OCI-LY7 (cell line): ENCODE measurements around the gene TNS2. TPM values are rescaled to one million over a fixed set of nuclear protein-coding genes. Genes with fewer than 3 reads are reported as not detected.

Source experiments
- BruUV-seq: library from RNA; stranded (reverse); fragments of 400-500 nt; replicated peaks from 2 replicates; lab custom pipeline; 2021; lab: Mats Ljungman, UMichigan
- CTCF ChIA-PET: fragments of 300-600 bp; sonication (Branson Sonifier 250); formaldehyde crosslinking; loops from one replicate; lab custom pipeline; 2022; ENCODE audit warnings: antibody characterized with exemption; ENCODE audit not compliant: unreplicated experiment; lab: Charles Lee
- POLR2A ChIA-PET: fragments of 300-600 bp; sonication (Branson Sonifier 250); formaldehyde crosslinking; loops from one replicate; lab custom pipeline; 2022; ENCODE audit warnings: antibody characterized with exemption; lab: Charles Lee
- DNase-seq: peaks from one replicate; pipeline ENCODE4 v3.0.0-alpha.2; 2015; ENCODE audit warnings: low spot score
- H2AFZ ChIP-seq: fragments of 200-600 bp; sonication (generic), shearing (Covaris generic); 2 replicates; pipeline ENCODE4 v1.6.1; 2014; ENCODE audit warnings: mild to moderate bottlenecking, antibody characterized with exemption, low read length, moderate library complexity
- H3K27ac ChIP-seq: fragments of 200-600 bp; sonication (generic); 2 replicates; pipeline ENCODE4 v1.5.1; 2014; ENCODE audit warnings: mixed run types, low read depth, mild to moderate bottlenecking, moderate library complexity, low read length, inconsistent platforms; ENCODE audit not compliant: poor library complexity, severe bottlenecking
- H3K36me3 ChIP-seq: fragments of 200-600 bp; sonication (generic); 2 replicates; pipeline ENCODE4 v1.6.1; 2014; ENCODE audit warnings: mild to moderate bottlenecking, antibody characterized with exemption, low read length, moderate library complexity, mixed read lengths; ENCODE audit not compliant: insufficient read depth
- H3K4me1 ChIP-seq: fragments of 200-600 bp; sonication (generic); 2 replicates; pipeline ENCODE4 v1.5.1; 2014; ENCODE audit warnings: mild to moderate bottlenecking, low read length; ENCODE audit not compliant: insufficient read depth, poor library complexity, severe bottlenecking
- H3K4me2 ChIP-seq: fragments of 200-600 bp; sonication (generic); 2 replicates; pipeline ENCODE4 v1.6.1; 2014; ENCODE audit warnings: mild to moderate bottlenecking, low read length
- H3K4me3 ChIP-seq: fragments of 200-600 bp; sonication (generic); 2 replicates; pipeline ENCODE4 v1.5.1; 2014; ENCODE audit warnings: mild to moderate bottlenecking, low read depth, low read length; ENCODE audit not compliant: poor library complexity, severe bottlenecking
- H3K79me2 ChIP-seq: fragments of 200-600 bp; sonication (generic); 2 replicates; pipeline ENCODE4 v1.6.1; 2016; ENCODE audit warnings: low read depth, mild to moderate bottlenecking, low read length, moderate library complexity, mixed read lengths; ENCODE audit not compliant: insufficient read depth
- H3K9me2 ChIP-seq: fragments of 200-600 bp; sonication (generic); 2 replicates; pipeline ENCODE4 v1.6.1; 2016; ENCODE audit warnings: mild to moderate bottlenecking, low read length, mixed read lengths; ENCODE audit not compliant: insufficient read depth
- H3K9me3 ChIP-seq: fragments of 200-600 bp; sonication (generic); 2 replicates; pipeline ENCODE4 v1.6.1; 2014; ENCODE audit warnings: mild to moderate bottlenecking, mixed run types, low read length, mixed read lengths
- H4K20me1 ChIP-seq: fragments of 200-600 bp; sonication (generic); 2 replicates; pipeline ENCODE4 v1.6.1; 2014; ENCODE audit warnings: mild to moderate bottlenecking, antibody characterized with exemption, low read length, moderate library complexity, mixed read lengths; ENCODE audit not compliant: insufficient read depth
- CTCF ChIP-seq: fragments of 200-600 bp; sonication (generic); conservative IDR thresholded peaks from 2 replicates; pipeline ENCODE4 v1.5.1; 2014; ENCODE audit warnings: mild to moderate bottlenecking, antibody characterized with exemption, low read length, moderate library complexity, mixed read lengths
- EZH2phosphoT487 ChIP-seq: fragments of 200-600 bp; sonication (generic); IDR thresholded peaks from 2 replicates; pipeline ENCODE4 v1.6.1; 2018; ENCODE audit warnings: low read depth, borderline replicate concordance, mild to moderate bottlenecking, mixed run types, antibody characterized with exemption, low read length, moderate library complexity, mixed read lengths
- intact Hi-C: fragments of 100-400 bp; cut with micrococcal nuclease; formaldehyde crosslinking; loops from one replicate; pipeline ENCODE4 v1.10.0; 2022; ENCODE audit not compliant: unreplicated experiment
- total RNA-seq, 2 experiments: library from RNA; depleted of rRNA in 1 of 2; stranded (reverse); fragments of >200 nt in 1 of 2; shearing (Covaris generic) in 1 of 2; gene quantifications; 2 replicates each; pipeline ENCODE4 v1.2.3, GENCODE V29; 2014 to 2022

Gene TNS2
- total RNA-seq, 2 experiments from 2014 or later = 0.25 to 1.6 TPM

- intact Hi-C loops = no loop called here
- ChIA-PET CTCF (no interaction called here), POLR2A (no interaction called here)
- H4K20me1 ChIP-seq = no peaks in the 10 kb centered on the region
- H3K36me3 ChIP-seq = no peaks in the 10 kb centered on the region
- no peak for DNase-seq
- no peaks in the 10 kb centered on the region for H3K9me3 ChIP-seq
- TF ChIP-seq EZH2phosphoT487 (no peak), CTCF (no peak)
- no peak overlapping the region for H3K27ac ChIP-seq
- no peak overlapping the region for H3K4me3 ChIP-seq
- H3K79me2 ChIP-seq = no peaks in the 10 kb centered on the region
- no peaks in the 10 kb centered on the region for H3K9me2 ChIP-seq
- no TSS peak for BruUV-seq
- H2AFZ ChIP-seq = no peak overlapping the region
- H3K4me2 ChIP-seq = no peak overlapping the region
- peaks cover 25% of the 10 kb centered on the region for H3K4me1 ChIP-seq
These were observed 677 bp downstream of the TNS2 start for GRCh38 chr12:53050426-53051057.

GRCh38 chr12:53051058-53051880 is 1.4 kb downstream of the TNS2 start:
- Histone ChIP-seq H3K27ac (no peak overlapping the region), H4K20me1 (no peaks in the 10 kb centered on the region), H3K4me3 (no peak overlapping the region), H3K4me2 (no peak overlapping the region), H3K4me1 (peaks cover 23% of the 10 kb centered on the region), H2AFZ (no peak overlapping the region), H3K9me2 (no peaks in the 10 kb centered on the region), H3K36me3 (no peaks in the 10 kb centered on the region), H3K9me3 (no peaks in the 10 kb centered on the region), H3K79me2 (no peaks in the 10 kb centered on the region)
- POLR2A ChIA-PET = no interaction called here
- TF ChIP-seq CTCF (no peak), EZH2phosphoT487 (no peak)
- CTCF ChIA-PET = no interaction called here
- BruUV-seq = no TSS peak
- DNase-seq = no peak
- intact Hi-C loops = no loop called here

- Histone ChIP-seq H3K9me3 (no peaks in the 10 kb centered on the region), H3K4me3 (no peak overlapping the region), H3K79me2 (no peaks in the 10 kb centered on the region), H3K4me1 (peaks cover 17% of the 10 kb centered on the region), H3K9me2 (no peaks in the 10 kb centered on the region), H3K36me3 (no peaks in the 10 kb centered on the region), H3K4me2 (no peak overlapping the region), H4K20me1 (no peaks in the 10 kb centered on the region), H3K27ac (no peak overlapping the region), H2AFZ (no peak overlapping the region)
- no peak for TF ChIP-seq EZH2phosphoT487
- TF ChIP-seq CTCF = no peak
- no peak for DNase-seq
- no TSS peak for BruUV-seq
- POLR2A ChIA-PET = no interaction called here
- CTCF ChIA-PET = no interaction called here
- intact Hi-C loops = no loop called here
These were observed 2.1 kb downstream of the TNS2 start for GRCh38 chr12:53051881-53052412.
